Esophagus muscularis mucosa (tissue), 4 donors: ENCODE data around the gene PPFIBP1. TPM values are rescaled to one million over a fixed set of nuclear protein-coding genes. Genes with fewer than 3 reads are reported as not detected.

Experiments used
- DNase-seq: peaks from one replicate; pipeline ENCODE4 v3.0.0-alpha.2; 2017; ENCODE audit errors: extremely low spot score
- H3K27ac ChIP-seq, 4 donors: fragments of 200-600 bp; sonication (generic); replicated peaks in 1 of 4; 1 replicate in 3 of 4; 2 replicates in 1 of 4; pipeline ENCODE4 v1.5.1; 2016 to 2019; ENCODE audit warnings: mild to moderate bottlenecking in 1 of 4
- H3K27me3 ChIP-seq, 4 donors: fragments of 200-600 bp; sonication (generic); one replicate each; pipeline versions ENCODE4 v1.5.1 to v1.6.0; 2016 to 2019
- H3K36me3 ChIP-seq, 4 donors: fragments of 200-600 bp; sonication (generic); one replicate each; pipeline ENCODE4 v1.5.1; 2016 to 2019
- H3K4me1 ChIP-seq, 4 donors: fragments of 200-600 bp; sonication (generic); one replicate each; pipeline ENCODE4 v1.5.1; 2016 to 2019
- H3K4me3 ChIP-seq, 4 donors: fragments of 200-600 bp; sonication (generic); 1 replicate in 2 of 4; 2 replicates in 2 of 4; pipeline ENCODE4 v1.5.1; 2016 to 2019; ENCODE audit warnings: mild to moderate bottlenecking in 4 of 4, moderate library complexity in 1 of 4
- H3K9me3 ChIP-seq, 4 donors: fragments of 200-600 bp; sonication (generic); 1 replicate in 3 of 4; 2 replicates in 1 of 4; pipeline ENCODE4 v1.5.1; 2016 to 2019
- EP300 ChIP-seq: sonication (generic); formaldehyde crosslinking; IDR thresholded peaks from one replicate; pipeline ENCODE4 v1.6.1; 2017; ENCODE audit warnings: antibody characterized with exemption
- POLR2A ChIP-seq: fragments of 450-650 bp; IDR thresholded peaks from one replicate; pipeline ENCODE4 v1.6.1; 2017; ENCODE audit warnings: antibody characterized with exemption, moderate library complexity, mild to moderate bottlenecking, low read depth
- POLR2AphosphoS5 ChIP-seq, 2 donors: sonication (generic); formaldehyde crosslinking; IDR thresholded peaks; one replicate each; pipeline ENCODE4 v1.6.1; 2017; ENCODE audit warnings: antibody characterized with exemption in 2 of 2
- WGBS: methylation state at CpG from one replicate; pipeline ENCODE4 v1.1.5; 2018; 5-methylcytosine and 5-hydroxymethylcytosine counted together
- intact Hi-C: fragments of 100-400 bp; cut with DNase I; formaldehyde crosslinking; loops from one replicate; pipeline ENCODE4 v1.15.1; 2023
- total RNA-seq, 4 donors: library from RNA; depleted of rRNA; stranded (reverse); fragments of >200 nt; gene quantifications; one replicate each; pipeline versions ENCODE4 v1.1.0 to v1.2.1, GENCODE V29; 2016
- TF ChIP-seq, protein P1 (sequence below), 3 experiments: fragments of 200-600 bp in 2 of 3; fragments of 450-650 bp in 1 of 3; sonication (generic) in 2 of 3; IDR thresholded peaks; one replicate each; pipeline ENCODE4 v1.5.1; 2017 to 2019; ENCODE audit warnings: antibody characterized with exemption in 3 of 3, mild to moderate bottlenecking in 2 of 3, moderate library complexity in 1 of 3

Gene PPFIBP1
- total RNA-seq, 4 donors from 2014 or later: 53.2 to 79.0 (median 66.5) TPM

- Histone ChIP-seq H3K27me3 (no peaks in the 10 kb centered on the region), H3K27ac (no peak overlapping the region), H3K4me3 (no peak overlapping the region), H3K36me3 (no peaks in the 10 kb centered on the region), H3K4me1 (peaks cover 12 to 39% (median 19%) of the 10 kb centered on the region in 4 donors), H3K9me3 (no peaks in the 10 kb centered on the region)
- 88% methylated on average over 7 of the region's 7 CpGs for WGBS
- no peak for DNase-seq
- intact Hi-C loops: no loop called here
- TF ChIP-seq POLR2AphosphoS5 (IDR thresholded peaks at IDR 0.05) (no peak), POLR2A (no peak), EP300 (no peak)
- TF ChIP-seq, protein P1, sequence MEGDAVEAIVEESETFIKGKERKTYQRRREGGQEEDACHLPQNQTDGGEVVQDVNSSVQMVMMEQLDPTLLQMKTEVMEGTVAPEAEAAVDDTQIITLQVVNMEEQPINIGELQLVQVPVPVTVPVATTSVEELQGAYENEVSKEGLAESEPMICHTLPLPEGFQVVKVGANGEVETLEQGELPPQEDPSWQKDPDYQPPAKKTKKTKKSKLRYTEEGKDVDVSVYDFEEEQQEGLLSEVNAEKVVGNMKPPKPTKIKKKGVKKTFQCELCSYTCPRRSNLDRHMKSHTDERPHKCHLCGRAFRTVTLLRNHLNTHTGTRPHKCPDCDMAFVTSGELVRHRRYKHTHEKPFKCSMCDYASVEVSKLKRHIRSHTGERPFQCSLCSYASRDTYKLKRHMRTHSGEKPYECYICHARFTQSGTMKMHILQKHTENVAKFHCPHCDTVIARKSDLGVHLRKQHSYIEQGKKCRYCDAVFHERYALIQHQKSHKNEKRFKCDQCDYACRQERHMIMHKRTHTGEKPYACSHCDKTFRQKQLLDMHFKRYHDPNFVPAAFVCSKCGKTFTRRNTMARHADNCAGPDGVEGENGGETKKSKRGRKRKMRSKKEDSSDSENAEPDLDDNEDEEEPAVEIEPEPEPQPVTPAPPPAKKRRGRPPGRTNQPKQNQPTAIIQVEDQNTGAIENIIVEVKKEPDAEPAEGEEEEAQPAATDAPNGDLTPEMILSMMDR (IDR thresholded peaks at IDR 0.05): no peak
Measured at GRCh38 chr12:27618836-27619235, 94.8 kb downstream of the PPFIBP1 start.

DNA sequence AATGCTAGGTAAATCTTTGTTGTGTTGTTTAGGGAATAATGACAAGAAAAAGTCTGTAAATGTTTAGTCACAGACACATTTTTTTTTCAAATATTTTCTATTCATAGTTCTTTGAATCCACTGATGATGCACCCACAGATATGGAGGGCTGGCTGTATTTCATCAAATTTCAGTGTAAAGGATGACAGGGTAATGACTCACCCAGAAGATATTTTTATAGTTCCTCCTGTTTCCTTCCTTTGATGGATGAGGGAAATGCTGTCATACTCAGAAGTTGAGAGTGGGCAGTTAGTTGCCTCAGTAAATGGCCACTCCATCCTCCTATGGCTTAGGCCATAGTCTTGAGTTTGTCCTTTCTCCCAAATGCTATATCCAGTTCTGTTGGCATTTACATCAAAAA lies 95.3 kb downstream of the PPFIBP1 start:
- no peak overlapping the region for H3K27ac ChIP-seq

GRCh38 chr12:27620121-27620520 lies 96.1 kb downstream of the PPFIBP1 start:
- WGBS: 100% methylated on average over 2 of the region's 2 CpGs
- no peak for DNase-seq
- H3K4me1 ChIP-seq: peaks cover 7 to 37% (median 19%) of the 10 kb centered on the region in 4 donors
- H3K27ac ChIP-seq: no peak overlapping the region
- intact Hi-C loops: no loop called here
- H3K4me3 ChIP-seq: no peak overlapping the region
- TF ChIP-seq, protein P1 (IDR thresholded peaks at IDR 0.05): no peak
- TF ChIP-seq EP300 (no peak), POLR2A (no peak), POLR2AphosphoS5 (IDR thresholded peaks at IDR 0.05) (no peak)
- no peaks in the 10 kb centered on the region for H3K36me3 ChIP-seq
- no peaks in the 10 kb centered on the region for H3K9me3 ChIP-seq
- H3K27me3 ChIP-seq: no peaks in the 10 kb centered on the region

More for the DNA sequence above, 95.3 kb downstream of the PPFIBP1 start:
- TF ChIP-seq POLR2A (no peak), POLR2AphosphoS5 (IDR thresholded peaks at IDR 0.05) (no peak), EP300 (no peak)
- TF ChIP-seq, protein P1 (IDR thresholded peaks at IDR 0.05): no peak
- H3K36me3 ChIP-seq: no peaks in the 10 kb centered on the region
- H3K4me3 ChIP-seq: no peak overlapping the region
- DNase-seq: no peak
- intact Hi-C loops: no loop called here
- no peaks in the 10 kb centered on the region for H3K9me3 ChIP-seq
- H3K4me1 ChIP-seq: peaks cover 11 to 40% (median 19%) of the 10 kb centered on the region in 4 donors
- no peaks in the 10 kb centered on the region for H3K27me3 ChIP-seq

- peaks cover 10 to 30% (median 22%) of the 10 kb centered on the region in 4 donors for H3K4me1 ChIP-seq
- no peak overlapping the region for H3K4me3 ChIP-seq
- intact Hi-C loops: no loop called here
- H3K9me3 ChIP-seq: no peaks in the 10 kb centered on the region
- H3K27ac ChIP-seq: no peak overlapping the region
- TF ChIP-seq EP300 (no peak), POLR2AphosphoS5 (IDR thresholded peaks at IDR 0.05) (no peak), POLR2A (no peak)
- TF ChIP-seq, protein P1 (IDR thresholded peaks at IDR 0.05): no peak
- 91% methylated on average over 9 of the region's 9 CpGs for WGBS
- H3K27me3 ChIP-seq: no peaks in the 10 kb centered on the region
- no peak for DNase-seq
- H3K36me3 ChIP-seq: no peaks in the 10 kb centered on the region
Measured at GRCh38 chr12:27622436-27623195, 98.6 kb downstream of the PPFIBP1 start.

GRCh38 chr12:27623645-27624044 lies 99.6 kb downstream of the PPFIBP1 start:
- Histone ChIP-seq H3K9me3 (no peaks in the 10 kb centered on the region), H3K27ac (no peak overlapping the region), H3K27me3 (no peaks in the 10 kb centered on the region), H3K36me3 (no peaks in the 10 kb centered on the region), H3K4me3 (no peak overlapping the region), H3K4me1 (peaks cover 12 to 34% (median 27%) of the 10 kb centered on the region in 4 donors)
- no peak for TF ChIP-seq EP300
- TF ChIP-seq, protein P1 (IDR thresholded peaks at IDR 0.05): no peak
- no peak for TF ChIP-seq POLR2A
- TF ChIP-seq POLR2AphosphoS5 (IDR thresholded peaks at IDR 0.05): no peak
- DNase-seq: no peak
- intact Hi-C loops: no loop called here
- 93% methylated on average over 5 of the region's 5 CpGs for WGBS
